NB4 (cell line): ENCODE measurements around the gene DOCK4.

Experiments used
- POLR2A ChIP-seq: IDR thresholded peaks from 2 replicates; pipeline ENCODE4 v1.6.1; 2011; ENCODE audit warnings: mild to moderate bottlenecking; ENCODE audit not compliant: insufficient read length; ENCODE audit errors: extremely low read depth
- TF ChIP-seq, protein P1 (sequence below): IDR thresholded peaks from one replicate; pipeline ENCODE4 v1.5.1; 2012; ENCODE audit warnings: low read depth, low read length
- TF ChIP-seq, protein P2 (sequence below): IDR thresholded peaks from 2 replicates; pipeline ENCODE4 v1.6.1; 2011; ENCODE audit warnings: low read depth, low read length

DNA sequence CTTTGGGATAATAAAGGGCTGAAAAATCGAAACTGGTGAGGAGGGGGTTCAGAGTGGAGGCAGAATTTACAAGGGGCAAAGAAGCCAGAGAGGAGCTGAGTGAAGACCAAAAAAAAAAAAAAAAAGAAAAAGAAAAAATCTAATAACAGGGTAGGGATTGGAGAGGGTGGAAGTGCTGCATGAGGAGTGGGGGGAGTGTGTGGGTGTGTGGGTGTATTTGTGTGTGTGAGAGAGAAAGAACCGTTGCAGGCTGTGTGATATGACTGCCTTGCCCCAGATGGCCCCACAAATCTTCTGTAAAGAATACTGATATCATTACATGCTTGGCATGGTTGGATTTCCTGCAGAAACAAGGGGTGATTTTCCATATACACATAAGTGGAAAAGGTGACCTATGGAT, 436.1 kb downstream of the DOCK4 start:
- TF ChIP-seq POLR2A: no peak
- TF ChIP-seq, protein P1, sequence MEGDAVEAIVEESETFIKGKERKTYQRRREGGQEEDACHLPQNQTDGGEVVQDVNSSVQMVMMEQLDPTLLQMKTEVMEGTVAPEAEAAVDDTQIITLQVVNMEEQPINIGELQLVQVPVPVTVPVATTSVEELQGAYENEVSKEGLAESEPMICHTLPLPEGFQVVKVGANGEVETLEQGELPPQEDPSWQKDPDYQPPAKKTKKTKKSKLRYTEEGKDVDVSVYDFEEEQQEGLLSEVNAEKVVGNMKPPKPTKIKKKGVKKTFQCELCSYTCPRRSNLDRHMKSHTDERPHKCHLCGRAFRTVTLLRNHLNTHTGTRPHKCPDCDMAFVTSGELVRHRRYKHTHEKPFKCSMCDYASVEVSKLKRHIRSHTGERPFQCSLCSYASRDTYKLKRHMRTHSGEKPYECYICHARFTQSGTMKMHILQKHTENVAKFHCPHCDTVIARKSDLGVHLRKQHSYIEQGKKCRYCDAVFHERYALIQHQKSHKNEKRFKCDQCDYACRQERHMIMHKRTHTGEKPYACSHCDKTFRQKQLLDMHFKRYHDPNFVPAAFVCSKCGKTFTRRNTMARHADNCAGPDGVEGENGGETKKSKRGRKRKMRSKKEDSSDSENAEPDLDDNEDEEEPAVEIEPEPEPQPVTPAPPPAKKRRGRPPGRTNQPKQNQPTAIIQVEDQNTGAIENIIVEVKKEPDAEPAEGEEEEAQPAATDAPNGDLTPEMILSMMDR: no peak
- TF ChIP-seq, protein P2, sequence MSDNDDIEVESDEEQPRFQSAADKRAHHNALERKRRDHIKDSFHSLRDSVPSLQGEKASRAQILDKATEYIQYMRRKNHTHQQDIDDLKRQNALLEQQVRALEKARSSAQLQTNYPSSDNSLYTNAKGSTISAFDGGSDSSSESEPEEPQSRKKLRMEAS: no peak
